Astrocyte (in vitro differentiated cells and primary cell): ENCODE results near the gene ATP6V1F. TPM values are rescaled to one million over a fixed set of nuclear protein-coding genes. Genes with fewer than 3 reads are reported as not detected.

Source experiments
- DNase-seq: peaks from one replicate; pipeline ENCODE4 v3.0.0-alpha.2; 2010; ENCODE audit warnings: low read depth
- FAIRE-seq: peaks from 2 replicates; lab custom pipeline; 2011; peaks lifted over from hg19 to GRCh38; lab: Jason Lieb, UNC
- H2AFZ ChIP-seq: 2 replicates; pipeline ENCODE4 v1.6.0; 2012; ENCODE audit warnings: low read depth, low read length, inconsistent platforms
- H3K27ac ChIP-seq: 2 replicates; pipeline ENCODE4 v1.5.1; 2011; ENCODE audit warnings: low read depth, low read length, inconsistent platforms
- H3K27me3 ChIP-seq: 2 replicates; pipeline ENCODE4 v1.6.0; 2011; ENCODE audit warnings: low read length, inconsistent platforms; ENCODE audit not compliant: insufficient read depth
- H3K36me3 ChIP-seq: 2 replicates; pipeline ENCODE4 v1.5.1; 2011; ENCODE audit warnings: low read length, inconsistent platforms; ENCODE audit not compliant: insufficient read depth
- H3K4me1 ChIP-seq: 2 replicates; pipeline ENCODE4 v1.5.1; 2011; ENCODE audit warnings: low read length, inconsistent platforms; ENCODE audit not compliant: insufficient read depth
- H3K4me2 ChIP-seq: 2 replicates; pipeline ENCODE4 v1.6.0; 2012; ENCODE audit warnings: low read length, inconsistent platforms
- H3K4me3 ChIP-seq: 2 replicates; pipeline ENCODE4 v1.5.1; 2011; ENCODE audit warnings: low read depth, mild to moderate bottlenecking, low read length, inconsistent platforms; ENCODE audit not compliant: insufficient read depth
- H3K79me2 ChIP-seq: 2 replicates; pipeline ENCODE4 v1.6.0; 2012; ENCODE audit warnings: mild to moderate bottlenecking, low read length, inconsistent platforms; ENCODE audit not compliant: insufficient read depth
- H3K9ac ChIP-seq: 2 replicates; pipeline ENCODE4 v1.6.0; 2012; ENCODE audit warnings: mild to moderate bottlenecking, low read length, inconsistent platforms
- H3K9me3 ChIP-seq: 2 replicates; pipeline ENCODE4 v1.5.1; 2012; ENCODE audit warnings: low read depth, mild to moderate bottlenecking, low read length, inconsistent platforms; ENCODE audit not compliant: insufficient read depth
- H4K20me1 ChIP-seq: 2 replicates; pipeline ENCODE4 v1.6.0; 2012; ENCODE audit warnings: low read length, inconsistent platforms; ENCODE audit not compliant: insufficient read depth
- H3K27ac Mint-ChIP-seq: one replicate; pipeline ENCODE4 v1.8.0; 2021; ENCODE audit warnings: mild to moderate bottlenecking, mixed read lengths; ENCODE audit not compliant: unreplicated experiment
- H3K27me3 Mint-ChIP-seq: one replicate; pipeline ENCODE4 v1.8.0; 2021; ENCODE audit warnings: low read depth, mixed read lengths; ENCODE audit not compliant: unreplicated experiment
- H3K36me3 Mint-ChIP-seq: one replicate; pipeline ENCODE4 v1.8.0; 2021; ENCODE audit warnings: low read depth, mixed read lengths; ENCODE audit not compliant: unreplicated experiment
- H3K4me1 Mint-ChIP-seq: one replicate; pipeline ENCODE4 v1.8.0; 2021; ENCODE audit warnings: low read depth, mixed read lengths; ENCODE audit not compliant: unreplicated experiment
- H3K4me3 Mint-ChIP-seq: one replicate; pipeline ENCODE4 v1.8.0; 2021; ENCODE audit warnings: mild to moderate bottlenecking, moderate library complexity, mixed read lengths; ENCODE audit not compliant: unreplicated experiment
- H3K9me3 Mint-ChIP-seq: one replicate; pipeline ENCODE4 v1.8.0; 2021; ENCODE audit warnings: mild to moderate bottlenecking, mixed read lengths; ENCODE audit not compliant: unreplicated experiment
- EZH2 ChIP-seq: IDR thresholded peaks from 2 replicates; pipeline ENCODE4 v1.6.1; 2012; ENCODE audit warnings: mild to moderate bottlenecking, low read length, inconsistent platforms; ENCODE audit not compliant: insufficient read depth
- total RNA-seq: library from RNA; stranded (reverse); gene quantifications from 2 replicates; pipeline ENCODE4 v1.2.1, GENCODE V29; 2021
- TF ChIP-seq, protein P1 (sequence below): IDR thresholded peaks from 2 replicates; pipeline ENCODE4 v1.5.1; 2011; ENCODE audit warnings: low read depth, mild to moderate bottlenecking, inconsistent platforms, low read length, moderate library complexity; ENCODE audit not compliant: insufficient read depth

The ATP6V1F gene
- total RNA-seq, 1 donor from 2014 or later, result 193 TPM

DNA sequence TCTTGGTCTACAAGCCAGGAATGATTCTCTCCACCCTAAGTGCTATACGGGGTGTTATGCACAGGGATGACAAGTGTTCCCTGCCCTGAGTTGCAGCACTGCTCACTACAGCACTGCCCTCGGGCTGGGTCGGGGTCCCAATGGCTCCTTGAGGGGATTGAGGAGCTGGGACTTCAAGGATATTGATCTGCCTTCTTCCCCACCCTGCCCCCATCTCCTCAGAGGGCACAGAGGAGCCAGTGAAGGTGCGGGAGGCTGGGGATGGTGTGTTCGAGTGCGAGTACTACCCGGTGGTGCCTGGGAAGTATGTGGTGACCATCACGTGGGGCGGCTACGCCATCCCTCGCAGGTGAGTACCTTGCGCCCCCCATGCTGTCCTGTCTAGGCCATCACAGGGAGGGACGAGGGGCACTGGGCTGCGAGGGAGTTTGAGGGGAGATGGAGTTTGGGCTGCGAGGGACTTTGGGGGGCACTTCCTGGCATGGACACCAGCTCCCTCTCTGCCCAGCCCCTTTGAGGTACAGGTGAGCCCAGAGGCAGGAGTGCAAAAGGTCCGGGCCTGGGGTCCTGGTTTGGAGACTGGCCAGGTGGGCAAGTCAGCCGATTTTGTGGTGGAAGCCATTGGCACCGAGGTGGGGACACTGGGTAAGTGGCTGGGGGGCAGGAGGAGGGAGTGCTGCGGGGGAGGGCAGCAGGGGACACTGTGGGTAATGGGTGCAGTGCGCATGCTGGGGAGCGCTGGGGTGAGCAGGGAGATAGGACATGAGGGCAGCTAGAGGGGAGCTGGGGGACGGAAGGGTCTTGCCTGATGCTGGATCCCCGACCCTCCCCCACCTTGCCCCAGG lies 22.1 kb upstream of the ATP6V1F start:
- no peak overlapping the region for H3K27ac Mint-ChIP-seq
- no peak for TF ChIP-seq EZH2
- TF ChIP-seq, protein P1, sequence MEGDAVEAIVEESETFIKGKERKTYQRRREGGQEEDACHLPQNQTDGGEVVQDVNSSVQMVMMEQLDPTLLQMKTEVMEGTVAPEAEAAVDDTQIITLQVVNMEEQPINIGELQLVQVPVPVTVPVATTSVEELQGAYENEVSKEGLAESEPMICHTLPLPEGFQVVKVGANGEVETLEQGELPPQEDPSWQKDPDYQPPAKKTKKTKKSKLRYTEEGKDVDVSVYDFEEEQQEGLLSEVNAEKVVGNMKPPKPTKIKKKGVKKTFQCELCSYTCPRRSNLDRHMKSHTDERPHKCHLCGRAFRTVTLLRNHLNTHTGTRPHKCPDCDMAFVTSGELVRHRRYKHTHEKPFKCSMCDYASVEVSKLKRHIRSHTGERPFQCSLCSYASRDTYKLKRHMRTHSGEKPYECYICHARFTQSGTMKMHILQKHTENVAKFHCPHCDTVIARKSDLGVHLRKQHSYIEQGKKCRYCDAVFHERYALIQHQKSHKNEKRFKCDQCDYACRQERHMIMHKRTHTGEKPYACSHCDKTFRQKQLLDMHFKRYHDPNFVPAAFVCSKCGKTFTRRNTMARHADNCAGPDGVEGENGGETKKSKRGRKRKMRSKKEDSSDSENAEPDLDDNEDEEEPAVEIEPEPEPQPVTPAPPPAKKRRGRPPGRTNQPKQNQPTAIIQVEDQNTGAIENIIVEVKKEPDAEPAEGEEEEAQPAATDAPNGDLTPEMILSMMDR, result no peak
- H3K27me3 ChIP-seq, result no peaks in the 10 kb centered on the region

DNA sequence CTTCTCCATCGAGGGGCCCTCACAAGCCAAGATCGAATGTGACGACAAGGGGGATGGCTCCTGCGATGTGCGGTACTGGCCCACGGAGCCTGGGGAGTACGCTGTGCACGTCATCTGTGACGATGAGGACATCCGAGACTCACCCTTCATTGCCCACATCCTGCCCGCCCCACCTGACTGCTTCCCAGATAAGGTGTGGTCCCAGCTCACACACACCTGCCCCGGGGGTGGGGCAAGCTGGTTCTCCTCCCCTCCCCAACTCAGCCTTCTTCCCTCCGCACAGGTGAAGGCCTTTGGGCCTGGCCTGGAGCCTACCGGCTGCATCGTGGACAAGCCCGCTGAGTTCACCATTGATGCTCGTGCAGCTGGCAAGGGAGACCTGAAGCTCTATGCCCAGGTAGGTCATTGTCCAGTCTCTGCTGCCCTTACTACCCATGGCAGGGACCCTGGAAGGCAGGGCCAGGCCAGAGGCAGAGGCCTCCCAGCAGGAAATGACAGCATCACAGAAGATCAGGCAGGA lies 21.4 kb upstream of the ATP6V1F start:
- Mint-ChIP-seq H3K4me3 (no peak overlapping the region), H3K9me3 (no peaks in the 10 kb centered on the region), H3K27me3 (no peaks in the 10 kb centered on the region), H3K4me1 (no peaks in the 10 kb centered on the region), H3K36me3 (peaks cover 18% of the 10 kb centered on the region), H3K27ac (no peak overlapping the region)
- FAIRE-seq (no peak), DNase-seq (no peak)
- H3K9me3 ChIP-seq, result no peaks in the 10 kb centered on the region
- no peak for TF ChIP-seq EZH2
- TF ChIP-seq, protein P1, result no peak
- peaks cover 72% of the 10 kb centered on the region for H3K36me3 ChIP-seq
- H3K9ac ChIP-seq, result peak overlapping the region; percentile 8
- H3K4me1 ChIP-seq, result peaks cover 17% of the 10 kb centered on the region
- no peak overlapping the region for H3K4me3 ChIP-seq
- peaks cover 60% of the 10 kb centered on the region for H3K79me2 ChIP-seq
- H3K4me2 ChIP-seq, result no peak overlapping the region
- H2AFZ ChIP-seq, result no peak overlapping the region
- peaks cover 96% of the 10 kb centered on the region for H4K20me1 ChIP-seq
- H3K27ac ChIP-seq, result no peak overlapping the region
- no peaks in the 10 kb centered on the region for H3K27me3 ChIP-seq

More for the DNA sequence above, 22.1 kb upstream of the ATP6V1F start:
- no peak for DNase-seq
- no peak overlapping the region for H3K4me3 ChIP-seq
- Mint-ChIP-seq H3K9me3 (no peaks in the 10 kb centered on the region), H3K36me3 (peaks cover 20% of the 10 kb centered on the region), H3K27me3 (no peaks in the 10 kb centered on the region), H3K4me3 (no peak overlapping the region), H3K4me1 (no peaks in the 10 kb centered on the region)
- no peak overlapping the region for H2AFZ ChIP-seq
- no peak for FAIRE-seq
- peaks cover 24% of the 10 kb centered on the region for H3K4me1 ChIP-seq
- peaks cover 69% of the 10 kb centered on the region for H3K36me3 ChIP-seq
- H3K9me3 ChIP-seq, result no peaks in the 10 kb centered on the region
- H3K79me2 ChIP-seq, result peaks cover 67% of the 10 kb centered on the region
- H4K20me1 ChIP-seq, result peaks cover 97% of the 10 kb centered on the region
- no peak overlapping the region for H3K27ac ChIP-seq
- H3K9ac ChIP-seq, result no peak overlapping the region
- H3K4me2 ChIP-seq, result no peak overlapping the region
